GM21447 (cell line): Measurements from ENCODE around the gene DNAJC18.
"Not testable (repeated sequence)": the region's sequence is repeated elsewhere in the genome, so short reads cannot be mapped to it uniquely, and the experiment has no call there.

Source experiments
- ATAC-seq: cut with Tn5 transposase; IDR thresholded peaks from one replicate; pipeline ENCODE4 v1.9.1; 2021; ENCODE audit not compliant: unreplicated experiment

Gene DNAJC18

GRCh38 chr5:139461698-139462097, 22.4 kb upstream of the DNAJC18 start:
- ATAC-seq: no peak

GRCh38 chr5:139461176-139461575, 21.9 kb upstream of the DNAJC18 start:
- ATAC-seq: no peak

GRCh38 chr5:139460455-139460854, 21.1 kb upstream of the DNAJC18 start:
- ATAC-seq: no peak

GRCh38 chr5:139459451-139459934, 20.2 kb upstream of the DNAJC18 start:
- ATAC-seq: peak; percentile 32

- peak; percentile 71 for ATAC-seq
These were observed 19.5 kb upstream of the DNAJC18 start for GRCh38 chr5:139458580-139459407.

GRCh38 chr5:139457653-139458306, 18.5 kb upstream of the DNAJC18 start:
- no peak for ATAC-seq

- no peak for ATAC-seq
These were observed 17.9 kb upstream of the DNAJC18 start for GRCh38 chr5:139457241-139457640.

- no peak for ATAC-seq
These were observed 17.5 kb upstream of the DNAJC18 start for GRCh38 chr5:139456776-139457175.

GRCh38 chr5:139454568-139455290, 15.4 kb upstream of the DNAJC18 start:
- no peak for ATAC-seq

GRCh38 chr5:139453683-139454567, 14.6 kb upstream of the DNAJC18 start:
- no peak for ATAC-seq

GRCh38 chr5:139451878-139452660, 12.7 kb upstream of the DNAJC18 start:
- ATAC-seq: no peak

GRCh38 chr5:139451176-139451575, 11.9 kb upstream of the DNAJC18 start:
- no peak for ATAC-seq

- ATAC-seq: peak; percentile 69
These were observed 7.8 kb upstream of the DNAJC18 start for GRCh38 chr5:139446956-139447779.

- ATAC-seq: no peak
These were observed 6.2 kb upstream of the DNAJC18 start for GRCh38 chr5:139445325-139446170.

- no peak for ATAC-seq
These were observed 4.6 kb upstream of the DNAJC18 start for GRCh38 chr5:139443831-139444453.

GRCh38 chr5:139440416-139440815, 1.1 kb upstream of the DNAJC18 start:
- ATAC-seq: not testable (repeated sequence)

- no peak for ATAC-seq
These were observed 665 bp downstream of the DNAJC18 start for GRCh38 chr5:139438707-139439012.

- ATAC-seq: no peak
These were observed 3.6 kb downstream of the DNAJC18 start for GRCh38 chr5:139435676-139436075.
